Kasumi-1 (cell line): ENCODE data around the gene ADGRB2.

Experiments
- DNase-seq, 2 experiments: peaks; one replicate each; lab custom pipeline; 2025; lab: John Stamatoyannopoulos, UW

ADGRB2 gene

DNA sequence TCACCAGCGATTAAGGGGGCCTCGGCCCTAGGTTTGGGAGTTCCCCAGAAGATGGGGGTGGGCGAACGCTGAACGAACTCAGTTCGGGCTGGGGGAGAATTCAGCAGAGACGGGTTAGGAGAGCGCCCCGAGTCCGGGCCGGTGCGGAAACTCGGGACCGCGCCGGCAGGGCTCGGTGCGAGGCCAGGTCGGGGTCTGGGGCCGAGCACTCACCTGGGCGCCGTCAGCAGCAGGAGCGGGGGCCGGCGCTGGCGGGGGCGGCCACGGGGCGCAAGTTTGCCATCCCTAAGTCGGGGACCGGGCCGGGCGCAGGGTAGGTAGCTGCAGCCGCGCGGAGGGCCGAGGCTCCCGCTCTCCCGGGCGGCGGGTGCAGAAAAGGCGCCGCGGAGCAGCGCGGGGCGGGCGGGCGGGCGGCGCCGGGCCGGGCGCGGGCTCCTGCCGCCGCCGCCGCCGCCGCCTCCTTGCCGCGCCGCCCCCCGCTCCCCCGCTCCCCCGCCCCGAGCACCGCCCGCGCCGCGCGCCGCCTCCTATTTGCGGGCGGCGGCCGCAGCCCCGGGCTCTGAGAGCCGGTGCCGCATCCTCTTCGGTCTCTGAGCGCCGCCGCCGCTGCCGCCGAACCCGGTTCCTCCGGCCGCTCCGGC is 349 bp downstream of the ADGRB2 start:
- DNase-seq, result no peak

DNA sequence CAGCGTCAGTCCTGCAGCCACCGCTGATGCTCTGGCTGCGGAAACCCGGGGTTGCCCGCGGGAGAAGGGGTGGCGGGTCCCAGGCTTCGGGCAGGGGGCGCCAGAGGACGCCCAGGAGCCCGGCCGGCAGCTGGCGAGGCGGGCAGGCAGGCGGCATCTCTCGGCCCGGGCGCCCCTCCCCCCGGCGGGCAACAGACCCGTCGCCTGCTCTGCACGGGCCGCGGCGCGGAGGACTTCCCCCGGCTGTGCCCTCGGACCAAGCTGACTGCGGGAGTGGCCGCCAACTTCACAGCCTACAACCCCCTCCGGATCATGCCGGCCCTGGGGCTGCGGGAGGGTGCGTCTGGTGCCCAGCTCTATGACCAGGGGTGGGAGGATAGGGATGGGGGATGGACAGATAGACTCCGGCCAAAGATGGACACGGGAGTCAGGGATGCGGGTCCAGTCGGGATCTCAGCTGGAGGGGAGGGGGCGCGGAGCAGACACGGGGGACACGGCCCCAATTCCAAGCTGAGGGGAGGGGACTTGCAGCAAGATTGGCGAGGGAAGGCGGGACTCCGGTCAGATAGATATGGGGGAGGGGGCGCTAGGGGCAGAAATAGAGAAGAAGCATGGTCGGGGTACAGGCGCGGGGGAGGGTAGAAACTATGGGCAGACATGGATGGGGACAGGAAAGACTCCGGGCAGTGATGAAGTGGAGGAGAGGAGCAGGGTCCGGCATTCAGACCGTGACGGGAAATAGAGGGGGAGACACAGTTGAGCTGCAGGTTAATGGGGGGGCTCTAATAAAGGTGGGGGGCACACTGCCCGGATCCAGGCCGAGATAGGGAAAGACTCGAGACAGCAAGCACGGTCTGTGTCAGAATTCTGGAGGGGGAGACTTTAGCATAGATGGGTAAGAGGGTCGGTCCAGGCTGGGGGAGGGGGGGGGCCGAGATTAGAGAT is 1.1 kb downstream of the ADGRB2 start:
- DNase-seq, result peak; percentile 16 to 38

GRCh38 chr1:31762323-31762722 is 1.8 kb downstream of the ADGRB2 start:
- no peak for DNase-seq

DNA sequence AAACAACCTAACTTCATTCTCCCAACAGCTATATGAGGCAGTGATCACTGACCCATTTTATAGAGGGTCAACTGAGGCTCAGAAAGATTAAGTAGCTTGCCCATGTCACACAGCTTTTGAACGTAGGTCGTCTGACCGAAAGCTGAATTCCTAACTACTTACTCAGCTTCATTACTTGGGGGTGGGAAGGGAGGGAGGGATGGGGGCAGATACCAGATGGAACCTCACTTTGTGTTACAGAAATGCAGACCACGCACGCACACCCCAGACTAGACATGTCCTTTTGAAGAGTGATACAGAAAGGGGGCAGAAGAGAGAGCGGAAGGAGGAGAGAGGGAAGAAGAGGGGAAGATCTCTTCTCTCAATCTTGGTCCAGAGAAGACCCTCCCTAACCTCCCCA is 2.3 kb downstream of the ADGRB2 start:
- DNase-seq, result no peak

DNA sequence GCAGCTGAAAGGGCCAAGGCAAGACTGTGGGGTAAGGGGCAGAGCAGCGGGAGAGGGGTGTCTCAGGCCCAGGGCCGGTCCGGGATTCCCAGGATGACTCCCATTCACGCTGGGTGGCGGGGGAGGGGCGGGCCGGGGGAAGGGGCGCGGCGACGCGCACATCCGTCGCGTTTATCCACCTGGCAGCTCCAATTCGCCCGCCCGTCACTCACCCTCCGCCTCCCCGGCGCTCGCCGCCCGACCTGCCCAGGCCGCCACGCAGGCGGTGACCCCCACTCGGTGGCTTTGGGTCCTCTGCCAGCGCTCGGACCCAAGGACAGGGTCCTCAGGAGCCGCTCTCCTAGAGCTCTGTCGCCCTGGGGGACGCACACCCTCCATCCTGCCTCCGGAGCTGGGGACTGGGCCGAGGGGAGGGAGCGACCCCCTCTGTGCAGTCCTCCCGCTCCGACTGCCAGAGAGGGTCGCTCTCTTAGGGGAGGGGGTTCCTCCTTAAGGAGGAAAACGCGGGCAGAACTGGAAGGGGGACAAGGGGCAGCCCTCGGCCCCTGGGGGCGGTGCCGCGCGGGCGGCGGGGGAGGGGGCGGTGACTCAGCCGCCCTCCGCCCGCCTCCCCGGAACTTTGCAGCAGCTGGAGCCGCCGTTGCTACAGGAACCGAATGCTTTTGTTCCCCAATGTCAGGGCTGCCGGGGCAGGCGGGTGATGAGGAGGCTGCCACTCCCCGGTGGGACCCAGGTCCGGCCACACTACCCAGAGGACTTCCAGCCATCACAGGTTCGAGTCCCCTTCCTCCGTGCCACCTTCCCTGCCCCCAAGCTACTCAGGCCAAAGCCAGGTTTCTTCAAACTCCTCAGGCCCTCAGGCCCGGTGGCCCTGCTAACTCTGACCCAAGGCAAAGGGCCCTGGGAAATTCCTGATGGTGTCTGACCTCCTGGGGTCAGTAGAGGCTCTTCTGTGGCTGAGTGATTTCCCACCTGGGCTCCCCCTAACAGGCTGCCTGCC is 3.4 kb downstream of the ADGRB2 start:
- peak; percentile 57 to 67 for DNase-seq

DNA sequence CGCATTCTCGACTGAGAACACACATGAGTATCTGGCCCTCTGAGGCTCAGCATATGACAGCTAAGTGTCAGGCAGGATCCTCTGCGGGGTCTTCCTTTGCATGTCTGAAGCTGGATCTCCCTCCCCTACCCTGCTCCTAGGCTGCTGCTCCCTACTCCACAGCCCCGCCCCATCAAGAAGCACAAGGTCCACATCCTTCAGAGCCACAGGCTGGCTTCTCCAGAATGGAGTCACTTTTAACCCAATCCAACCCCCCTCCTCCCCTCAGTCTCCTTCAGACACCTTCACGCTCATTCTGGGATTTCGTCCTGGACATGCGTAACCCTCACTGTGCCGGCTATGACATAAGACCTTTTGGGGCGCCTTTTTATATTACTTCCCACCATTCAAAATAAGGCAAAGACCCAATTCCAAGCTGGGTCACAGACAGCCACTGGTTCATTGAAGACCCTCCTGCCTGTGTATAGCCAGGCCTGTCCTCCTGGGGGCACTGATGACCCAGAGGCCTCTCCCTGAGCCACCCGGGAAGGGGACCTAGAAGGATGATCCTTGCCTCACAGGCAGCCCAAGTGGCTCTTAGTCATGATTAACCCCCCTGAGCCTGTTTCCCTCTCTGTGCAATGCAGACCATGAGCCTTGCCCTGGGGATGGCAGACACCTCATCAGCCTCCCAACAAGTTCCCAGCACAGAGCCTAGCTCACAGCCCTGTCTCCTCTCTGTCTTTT is 4.7 kb downstream of the ADGRB2 start:
- DNase-seq, result no peak

GRCh38 chr1:31758823-31759222 is 5.3 kb downstream of the ADGRB2 start:
- DNase-seq, result no peak

DNA sequence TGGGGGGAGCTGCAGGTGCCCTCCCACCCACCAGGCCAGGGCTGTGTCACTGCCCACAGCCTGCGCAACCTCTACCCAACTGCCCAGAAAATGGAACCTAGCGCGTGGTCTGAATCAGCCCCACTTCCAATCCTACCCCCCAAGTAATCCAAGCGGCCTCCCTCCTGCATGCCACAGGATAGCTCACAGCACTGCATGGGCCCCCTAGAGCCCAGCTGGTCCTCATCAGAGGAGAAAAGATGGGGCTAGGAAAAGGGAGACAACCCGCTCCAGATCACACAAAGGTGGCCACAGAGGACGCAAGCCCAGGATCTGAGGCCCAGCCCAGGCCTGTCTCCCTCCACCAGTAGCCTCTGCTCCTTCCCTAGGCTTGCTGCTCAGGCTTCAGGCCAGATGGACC is 6.2 kb downstream of the ADGRB2 start:
- no peak for DNase-seq

GRCh38 chr1:31757204-31757679 is 6.9 kb downstream of the ADGRB2 start:
- no peak for DNase-seq

- DNase-seq, result no peak
Observed at GRCh38 chr1:31756578-31756977, 7.6 kb downstream of the ADGRB2 start.

- DNase-seq, result no peak
Observed at GRCh38 chr1:31755850-31756492, 8.2 kb downstream of the ADGRB2 start.

DNA sequence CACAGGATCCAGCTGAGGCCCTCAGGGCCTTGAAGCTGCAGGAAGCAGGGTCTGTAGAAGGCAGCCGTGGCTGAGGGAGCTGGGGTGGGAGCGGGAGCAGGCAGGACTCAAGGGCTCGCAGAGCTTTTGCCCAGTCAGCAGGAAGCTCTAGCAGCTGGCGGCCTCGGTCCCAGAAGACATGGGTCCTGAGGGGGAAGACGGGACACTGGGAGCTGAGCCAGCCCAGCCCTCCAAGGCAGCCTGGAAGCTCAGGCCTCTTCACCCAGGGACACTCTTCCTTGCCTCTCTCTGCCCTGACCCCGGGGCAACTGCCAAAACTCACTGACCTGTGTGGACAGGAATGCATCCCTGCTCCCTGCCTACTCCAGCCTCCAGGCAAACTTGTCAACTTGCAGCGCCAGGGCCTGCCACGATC is 8.9 kb downstream of the ADGRB2 start:
- no peak for DNase-seq

DNA sequence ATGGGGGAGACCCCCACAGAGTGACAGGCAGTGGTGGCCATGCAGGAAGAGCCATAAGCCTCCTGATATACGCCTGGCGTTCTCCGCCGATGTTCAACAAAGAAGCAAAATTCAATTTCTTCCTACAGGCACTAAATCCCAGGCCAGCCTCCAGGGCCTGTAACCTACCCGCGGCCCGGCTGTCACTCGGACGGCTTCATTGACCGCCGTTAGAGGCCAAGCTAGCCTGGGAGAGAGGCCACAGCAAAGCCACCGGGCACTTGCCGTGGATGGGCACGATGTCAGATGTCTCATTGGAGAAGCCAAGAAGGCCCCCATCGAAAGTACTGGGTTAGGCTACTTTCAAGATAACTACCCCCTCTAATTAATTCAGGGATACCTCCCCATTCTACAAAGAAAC is 9.7 kb downstream of the ADGRB2 start:
- DNase-seq, result no peak

GRCh38 chr1:31753707-31754349 is 10.3 kb downstream of the ADGRB2 start:
- DNase-seq, result no peak

GRCh38 chr1:31752952-31753475 is 11.1 kb downstream of the ADGRB2 start:
- DNase-seq, result no peak

DNA sequence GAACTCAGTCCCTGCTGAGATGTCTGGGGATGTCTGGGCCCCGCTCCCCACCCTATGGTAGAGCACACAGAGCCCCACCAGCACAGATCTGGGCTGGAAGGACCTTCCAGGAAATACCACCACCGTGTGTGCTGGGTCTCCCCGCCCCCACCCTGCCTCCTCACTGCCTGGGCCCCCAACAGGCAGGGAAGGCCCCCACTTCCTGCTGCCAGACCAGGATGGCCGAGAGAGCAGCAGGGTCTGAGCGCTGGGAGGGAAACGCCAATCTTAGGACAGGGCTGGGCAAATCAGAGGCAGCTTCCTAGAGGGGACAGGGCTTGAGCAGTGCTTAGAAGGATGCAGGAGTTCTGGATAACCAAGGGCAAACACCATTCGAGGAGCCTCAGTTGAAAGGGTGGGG is 11.9 kb downstream of the ADGRB2 start:
- no peak for DNase-seq

- no peak for DNase-seq
Observed at GRCh38 chr1:31751822-31752241, 12.3 kb downstream of the ADGRB2 start.

GRCh38 chr1:31750858-31751510 is 13.2 kb downstream of the ADGRB2 start:
- DNase-seq, result peak; percentile 21 to 49
